SJSA1 (cell line): ENCODE results near the gene PITRM1. TPM values are rescaled to one million over a fixed set of nuclear protein-coding genes. Genes with fewer than 3 reads are reported as not detected.

Source experiments
- DNase-seq, 2 experiments: peaks; one replicate each; pipeline ENCODE4 v3.0.0-alpha.2; 2015 to 2020; ENCODE audit warnings: low spot score in 2 of 2, low read depth in 1 of 2
- H3K27ac ChIP-seq: fragments of 250-450 bp; sonication (Bioruptor Pico); 2 replicates; pipeline ENCODE4 v1.5.1; 2020; ENCODE audit warnings: mild to moderate bottlenecking, moderate library complexity
- H3K27me3 ChIP-seq: fragments of 250-450 bp; sonication (Bioruptor Pico); replicated peaks from 2 replicates; pipeline ENCODE4 v1.5.1; 2020; ENCODE audit warnings: mild to moderate bottlenecking, moderate library complexity
- H3K36me3 ChIP-seq: fragments of 250-450 bp; sonication (Bioruptor Pico); 2 replicates; pipeline ENCODE4 v1.5.1; 2020; ENCODE audit warnings: mild to moderate bottlenecking
- H3K4me1 ChIP-seq: fragments of 250-450 bp; sonication (Bioruptor Pico); replicated peaks from 2 replicates; pipeline ENCODE4 v1.6.1; 2021; ENCODE audit warnings: mild to moderate bottlenecking
- H3K4me3 ChIP-seq: fragments of 250-450 bp; sonication (Bioruptor Pico); 2 replicates; pipeline ENCODE4 v1.5.1; 2020; ENCODE audit warnings: mild to moderate bottlenecking
- H3K9me3 ChIP-seq: fragments of 250-450 bp; sonication (Bioruptor Pico); replicated peaks from 2 replicates; pipeline ENCODE4 v1.5.1; 2020; ENCODE audit warnings: mild to moderate bottlenecking
- total RNA-seq: library from RNA; depleted of rRNA; stranded (reverse); fragments of >200 nt; shearing (Covaris generic); gene quantifications from 2 replicates; pipeline ENCODE4 v1.2.3, GENCODE V29; 2014

Gene PITRM1
- total RNA-seq, 1 experiment from 2014 or later: 72.8 TPM

DNA sequence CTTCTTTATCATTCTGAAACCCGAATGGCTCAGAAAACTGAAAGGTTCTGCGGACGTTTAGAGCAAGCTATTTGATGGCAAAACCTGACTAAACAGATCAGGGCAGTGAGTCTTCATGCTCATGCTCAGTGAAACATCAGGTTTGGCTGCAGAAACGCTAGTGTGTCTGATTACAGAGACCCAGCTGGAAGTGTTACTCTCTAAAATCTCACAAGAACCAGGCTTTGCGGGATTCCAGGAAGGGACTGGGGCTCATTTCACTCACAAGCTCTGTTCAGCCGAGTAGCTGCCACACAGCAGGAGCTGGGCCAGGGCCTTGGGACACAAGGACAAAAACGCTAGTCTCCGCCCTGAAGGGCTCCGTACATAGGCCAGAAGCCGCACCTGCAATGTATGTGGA, 2.9 kb downstream of the PITRM1 start:
- peaks cover 5% of the 10 kb centered on the region for H3K4me1 ChIP-seq
- no peaks in the 10 kb centered on the region for H3K27me3 ChIP-seq
- H3K36me3 ChIP-seq: peaks cover 64% of the 10 kb centered on the region
- DNase-seq: peak in 1 of 2 experiments; percentile 25
- H3K9me3 ChIP-seq: no peaks in the 10 kb centered on the region
- H3K27ac ChIP-seq: no peak overlapping the region
- no peak overlapping the region for H3K4me3 ChIP-seq

- Histone ChIP-seq H3K9me3 (no peaks in the 10 kb centered on the region), H3K27me3 (no peaks in the 10 kb centered on the region), H3K4me1 (peaks cover 5% of the 10 kb centered on the region), H3K4me3 (no peak overlapping the region), H3K27ac (no peak overlapping the region), H3K36me3 (peaks cover 68% of the 10 kb centered on the region)
- DNase-seq: peak in 1 of 2 experiments; percentile 33
Measured at GRCh38 chr10:3169271-3169670, 3.3 kb downstream of the PITRM1 start.

DNA sequence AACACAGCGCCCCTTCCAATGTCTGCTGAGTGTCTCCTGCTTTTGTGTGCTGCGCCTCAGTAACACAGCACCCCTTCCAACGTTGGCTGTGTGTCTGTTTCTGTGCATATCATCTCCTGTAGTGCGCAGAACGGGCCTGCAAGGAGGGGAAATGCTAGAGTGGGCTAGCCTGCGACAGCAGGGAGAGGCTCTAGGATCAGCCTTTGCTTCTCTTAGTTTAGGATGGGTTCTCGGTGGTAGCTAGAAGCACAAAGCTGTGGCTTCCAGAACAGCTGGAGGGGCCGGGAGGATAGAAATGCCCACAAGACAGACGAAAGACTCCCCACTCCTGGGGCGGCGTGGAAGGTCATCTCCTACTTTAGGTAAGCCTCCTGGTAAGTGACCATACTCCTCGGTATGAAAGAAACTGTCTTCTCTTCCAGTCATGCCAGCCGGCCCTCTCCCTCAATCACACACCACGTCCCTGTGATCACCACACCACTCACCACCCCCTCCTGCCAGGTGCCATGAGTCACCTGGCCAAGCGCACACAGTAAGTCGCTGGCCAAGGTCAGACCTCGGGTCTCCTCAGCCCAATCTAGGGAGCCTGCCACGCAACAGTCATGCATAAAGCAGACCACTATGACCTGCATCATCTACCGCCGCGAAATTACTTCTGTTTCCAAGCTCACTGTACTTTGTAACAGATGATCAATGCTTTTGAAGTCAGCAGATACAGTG, 4.8 kb downstream of the PITRM1 start:
- Histone ChIP-seq H3K4me1 (peaks cover 5% of the 10 kb centered on the region), H3K36me3 (peaks cover 82% of the 10 kb centered on the region), H3K27me3 (no peaks in the 10 kb centered on the region), H3K9me3 (no peaks in the 10 kb centered on the region), H3K27ac (no peak overlapping the region), H3K4me3 (no peak overlapping the region)
- DNase-seq: peak in 1 of 2 experiments; percentile 33

- H3K27me3 ChIP-seq: no peaks in the 10 kb centered on the region
- peaks cover 86% of the 10 kb centered on the region for H3K36me3 ChIP-seq
- H3K4me3 ChIP-seq: no peak overlapping the region
- H3K9me3 ChIP-seq: no peaks in the 10 kb centered on the region
- peaks cover 5% of the 10 kb centered on the region for H3K4me1 ChIP-seq
- DNase-seq: peak in 1 of 2 experiments; percentile 12
- H3K27ac ChIP-seq: no peak overlapping the region
Measured at GRCh38 chr10:3166496-3167290, 5.9 kb downstream of the PITRM1 start.

GRCh38 chr10:3165196-3165595, 7.4 kb downstream of the PITRM1 start:
- no peak overlapping the region for H3K4me3 ChIP-seq
- no peaks in the 10 kb centered on the region for H3K9me3 ChIP-seq
- H3K27me3 ChIP-seq: no peaks in the 10 kb centered on the region
- no peak overlapping the region for H3K27ac ChIP-seq
- peaks cover 92% of the 10 kb centered on the region for H3K36me3 ChIP-seq
- H3K4me1 ChIP-seq: no peaks in the 10 kb centered on the region
- peak in 1 of 2 experiments; percentile 17 for DNase-seq

DNA sequence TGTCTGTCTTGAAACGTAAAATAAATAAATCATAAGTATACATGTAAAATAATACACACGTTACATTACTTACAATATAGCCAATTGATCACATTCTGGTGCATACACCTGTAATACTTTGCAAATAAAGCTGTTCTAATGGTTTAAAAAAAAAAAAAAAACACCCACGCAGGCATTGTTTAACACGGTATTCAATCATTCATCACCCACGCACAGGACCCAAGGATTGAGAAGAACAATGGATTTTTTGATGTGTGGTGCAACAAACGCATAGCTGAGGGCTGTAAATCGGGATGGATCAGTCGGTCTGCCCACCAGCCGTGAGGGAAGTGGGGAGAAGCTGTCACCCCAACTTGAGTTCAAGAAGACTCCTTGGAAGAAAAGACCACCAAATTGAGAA, 8.7 kb downstream of the PITRM1 start:
- Histone ChIP-seq H3K4me1 (no peaks in the 10 kb centered on the region), H3K9me3 (no peaks in the 10 kb centered on the region), H3K27ac (no peak overlapping the region), H3K4me3 (no peak overlapping the region), H3K27me3 (no peaks in the 10 kb centered on the region), H3K36me3 (peaks cover 92% of the 10 kb centered on the region)
- DNase-seq: no peak

GRCh38 chr10:3162533-3162932, 10.0 kb downstream of the PITRM1 start:
- Histone ChIP-seq H3K9me3 (no peaks in the 10 kb centered on the region), H3K27me3 (no peaks in the 10 kb centered on the region), H3K27ac (no peak overlapping the region), H3K36me3 (peaks cover 92% of the 10 kb centered on the region), H3K4me3 (no peak overlapping the region), H3K4me1 (no peaks in the 10 kb centered on the region)
- DNase-seq: peak in 1 of 2 experiments; percentile 37

DNA sequence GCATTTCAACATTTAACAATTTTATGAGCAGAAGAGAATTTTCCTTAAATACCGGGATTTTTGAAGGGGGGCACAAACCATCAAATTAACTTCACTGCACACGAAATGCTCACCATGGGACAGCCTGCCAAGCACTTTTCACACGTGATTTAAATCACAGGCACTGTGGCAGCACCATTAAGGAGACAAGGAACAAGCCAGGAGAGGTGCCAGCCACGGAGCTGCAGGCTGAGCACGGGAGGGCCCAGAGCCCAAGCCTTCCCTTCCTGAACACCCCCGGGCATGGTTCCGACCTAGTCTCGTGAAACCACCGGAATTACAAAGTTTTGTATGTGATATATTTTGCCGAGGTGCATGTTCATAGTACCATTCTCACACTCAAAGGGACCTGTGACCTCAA, 13.4 kb downstream of the PITRM1 start:
- no peaks in the 10 kb centered on the region for H3K4me1 ChIP-seq
- H3K27me3 ChIP-seq: no peaks in the 10 kb centered on the region
- peaks cover 92% of the 10 kb centered on the region for H3K36me3 ChIP-seq
- H3K4me3 ChIP-seq: no peak overlapping the region
- DNase-seq: peak in 1 of 2 experiments; percentile 25
- no peaks in the 10 kb centered on the region for H3K9me3 ChIP-seq
- no peak overlapping the region for H3K27ac ChIP-seq

GRCh38 chr10:3154666-3155065, 17.9 kb downstream of the PITRM1 start:
- no peak overlapping the region for H3K27ac ChIP-seq
- no peaks in the 10 kb centered on the region for H3K4me1 ChIP-seq
- peaks cover 100% of the 10 kb centered on the region for H3K36me3 ChIP-seq
- DNase-seq: no peak
- no peaks in the 10 kb centered on the region for H3K27me3 ChIP-seq
- H3K9me3 ChIP-seq: no peaks in the 10 kb centered on the region
- H3K4me3 ChIP-seq: no peak overlapping the region

- Histone ChIP-seq H3K27ac (no peak overlapping the region), H3K36me3 (peaks cover 100% of the 10 kb centered on the region), H3K27me3 (no peaks in the 10 kb centered on the region), H3K9me3 (no peaks in the 10 kb centered on the region), H3K4me3 (no peak overlapping the region), H3K4me1 (no peaks in the 10 kb centered on the region)
- no peak for DNase-seq
Measured at GRCh38 chr10:3152566-3152935, 20.0 kb downstream of the PITRM1 start.

DNA sequence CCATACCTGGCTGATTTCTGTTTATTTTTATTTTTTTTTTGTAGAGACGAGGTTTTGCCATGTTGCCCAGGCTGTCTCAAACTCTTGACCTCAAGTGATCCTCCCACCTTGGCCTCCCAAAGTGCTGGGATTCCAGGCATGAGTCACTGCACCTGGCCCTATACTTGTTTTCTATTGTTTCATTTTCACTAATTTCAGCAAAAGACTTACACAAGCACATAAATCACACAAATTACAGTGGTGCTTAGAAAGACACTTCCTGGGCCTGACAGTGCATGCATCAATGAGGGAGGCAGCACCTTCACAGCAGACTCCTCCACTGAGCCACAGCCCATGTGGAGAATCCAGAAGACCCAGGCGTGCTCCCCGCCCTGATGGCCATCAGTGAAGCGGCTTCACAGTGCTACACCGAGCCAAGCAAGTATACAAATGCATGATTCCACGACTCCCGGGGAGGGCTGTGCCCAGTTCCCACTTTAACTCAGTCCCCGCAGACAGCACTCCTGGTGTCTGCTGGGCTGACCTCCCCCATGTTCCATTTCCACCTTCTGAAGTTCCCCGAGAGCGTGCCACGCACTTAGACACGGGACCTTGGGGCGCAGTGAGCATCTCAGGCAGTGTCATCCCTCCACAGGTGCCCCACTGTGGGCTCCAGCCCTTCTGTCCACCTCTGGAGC, 20.6 kb downstream of the PITRM1 start:
- Histone ChIP-seq H3K4me1 (no peaks in the 10 kb centered on the region), H3K27me3 (no peaks in the 10 kb centered on the region), H3K4me3 (no peak overlapping the region), H3K36me3 (peaks cover 100% of the 10 kb centered on the region), H3K27ac (no peak overlapping the region), H3K9me3 (no peaks in the 10 kb centered on the region)
- DNase-seq: no peak

DNA sequence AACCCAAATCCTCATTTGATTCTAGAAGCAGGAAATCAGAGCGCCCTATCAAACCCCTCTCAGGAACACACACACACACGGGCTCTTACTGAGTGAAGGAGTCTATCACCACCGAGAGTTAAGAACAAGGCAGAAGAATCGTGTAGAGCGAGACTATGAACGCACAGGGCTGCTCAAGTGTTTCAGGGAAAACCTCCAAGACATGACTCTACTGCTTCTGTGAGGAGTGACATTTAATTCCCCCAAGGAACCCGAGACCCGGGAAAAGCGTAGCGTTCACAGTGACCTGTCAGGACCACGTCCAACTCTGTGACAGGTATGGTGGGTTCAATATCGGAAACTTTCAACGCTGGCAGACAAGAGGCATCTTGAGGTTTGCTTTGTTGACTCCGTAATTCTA, 21.6 kb downstream of the PITRM1 start:
- Histone ChIP-seq H3K27me3 (no peaks in the 10 kb centered on the region), H3K27ac (no peak overlapping the region), H3K36me3 (peaks cover 100% of the 10 kb centered on the region), H3K4me3 (no peak overlapping the region), H3K9me3 (no peaks in the 10 kb centered on the region), H3K4me1 (no peaks in the 10 kb centered on the region)
- DNase-seq: no peak

- Histone ChIP-seq H3K4me1 (no peaks in the 10 kb centered on the region), H3K27me3 (no peaks in the 10 kb centered on the region), H3K36me3 (peaks cover 100% of the 10 kb centered on the region), H3K27ac (no peak overlapping the region), H3K4me3 (no peak overlapping the region), H3K9me3 (no peaks in the 10 kb centered on the region)
- DNase-seq: no peak
Measured at GRCh38 chr10:3150366-3150765, 22.2 kb downstream of the PITRM1 start.

- H3K4me1 ChIP-seq: no peaks in the 10 kb centered on the region
- no peak overlapping the region for H3K4me3 ChIP-seq
- no peaks in the 10 kb centered on the region for H3K9me3 ChIP-seq
- H3K27me3 ChIP-seq: no peaks in the 10 kb centered on the region
- no peak overlapping the region for H3K27ac ChIP-seq
- no peak for DNase-seq
- H3K36me3 ChIP-seq: peaks cover 100% of the 10 kb centered on the region
Measured at GRCh38 chr10:3149918-3150317, 22.7 kb downstream of the PITRM1 start.
